Measurements from ENCODE around the gene PRC1.
"Not testable (repeated sequence)": the region's sequence is repeated elsewhere in the genome, so short reads cannot be mapped to it uniquely, and the experiment has no call there.

The PRC1 gene

DNA sequence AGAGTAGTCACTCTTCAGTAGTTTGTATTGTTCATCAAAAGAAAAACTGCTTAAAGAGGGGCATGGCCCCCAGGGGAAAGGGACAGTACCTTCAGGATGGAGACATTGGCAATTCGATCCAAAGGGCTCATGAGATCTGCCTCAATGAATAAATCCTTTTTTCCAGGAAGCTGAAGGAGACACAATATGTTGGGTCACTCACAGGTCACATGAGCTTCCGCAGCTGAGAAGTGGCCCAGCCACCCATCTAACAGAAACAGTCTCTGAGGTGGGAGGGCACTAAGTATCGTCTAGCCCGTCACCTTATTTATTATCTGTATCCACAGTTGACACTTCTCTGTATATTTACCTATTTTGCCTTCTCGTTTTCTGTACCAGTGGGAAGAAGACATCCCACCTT, 23.4 kb upstream of the PRC1 start:
- H3K4me3 ChIP-seq (ENCODE audit: control insufficient read depth, low read depth, low read length): no peak overlapping the region
- TF ChIP-seq, protein P1, sequence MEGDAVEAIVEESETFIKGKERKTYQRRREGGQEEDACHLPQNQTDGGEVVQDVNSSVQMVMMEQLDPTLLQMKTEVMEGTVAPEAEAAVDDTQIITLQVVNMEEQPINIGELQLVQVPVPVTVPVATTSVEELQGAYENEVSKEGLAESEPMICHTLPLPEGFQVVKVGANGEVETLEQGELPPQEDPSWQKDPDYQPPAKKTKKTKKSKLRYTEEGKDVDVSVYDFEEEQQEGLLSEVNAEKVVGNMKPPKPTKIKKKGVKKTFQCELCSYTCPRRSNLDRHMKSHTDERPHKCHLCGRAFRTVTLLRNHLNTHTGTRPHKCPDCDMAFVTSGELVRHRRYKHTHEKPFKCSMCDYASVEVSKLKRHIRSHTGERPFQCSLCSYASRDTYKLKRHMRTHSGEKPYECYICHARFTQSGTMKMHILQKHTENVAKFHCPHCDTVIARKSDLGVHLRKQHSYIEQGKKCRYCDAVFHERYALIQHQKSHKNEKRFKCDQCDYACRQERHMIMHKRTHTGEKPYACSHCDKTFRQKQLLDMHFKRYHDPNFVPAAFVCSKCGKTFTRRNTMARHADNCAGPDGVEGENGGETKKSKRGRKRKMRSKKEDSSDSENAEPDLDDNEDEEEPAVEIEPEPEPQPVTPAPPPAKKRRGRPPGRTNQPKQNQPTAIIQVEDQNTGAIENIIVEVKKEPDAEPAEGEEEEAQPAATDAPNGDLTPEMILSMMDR (conservative IDR thresholded peaks at IDR 0.05; ENCODE audit: control insufficient read depth, insufficient read depth, low read depth, low read length): no peak
- DNase-seq (ENCODE audit: low read depth): no peak

DNA sequence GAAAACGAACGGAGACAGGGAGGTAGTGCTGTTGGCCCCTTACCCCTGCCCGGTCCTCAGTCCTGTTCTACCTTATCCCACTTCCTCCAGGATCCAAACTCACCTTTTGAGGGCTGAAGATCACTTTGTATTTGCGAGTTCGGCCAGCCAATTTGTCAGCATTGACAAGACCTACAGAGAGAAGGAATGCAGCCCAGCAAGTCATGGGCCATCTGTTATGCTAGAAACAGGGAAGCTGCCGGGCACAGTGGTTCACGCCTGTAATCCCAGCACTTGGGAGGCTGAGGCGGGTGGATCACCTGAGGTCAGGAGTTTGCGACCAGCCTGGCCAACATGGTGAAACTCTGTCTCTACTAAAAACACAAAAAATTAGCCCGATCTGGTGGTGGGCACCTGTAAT, 19.4 kb upstream of the PRC1 start:
- DNase-seq (ENCODE audit: low read depth); H3K4me3 ChIP-seq (ENCODE audit: control insufficient read depth, low read depth, low read length): not testable (repeated sequence)

DNA sequence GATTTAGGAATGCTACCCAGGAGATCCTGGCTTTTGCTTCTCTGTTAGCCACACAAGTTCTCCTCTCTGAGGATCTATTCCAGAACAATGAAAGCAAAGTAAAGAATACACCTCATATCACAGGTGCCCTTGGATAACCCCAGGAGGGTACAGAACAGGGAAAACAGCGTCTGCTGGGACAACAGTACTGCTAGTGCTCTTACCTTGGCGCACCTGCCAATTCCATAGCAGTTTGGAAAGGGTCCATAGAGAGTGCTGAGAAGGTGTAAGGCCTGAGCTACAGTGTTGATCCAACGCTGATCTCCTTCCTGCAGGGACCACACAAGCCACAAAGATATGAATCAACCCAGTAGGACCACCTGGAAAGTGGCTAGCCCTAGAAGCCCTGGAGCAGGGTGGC, 12.9 kb upstream of the PRC1 start:
- TF ChIP-seq, protein P1 (conservative IDR thresholded peaks at IDR 0.05; ENCODE audit: control insufficient read depth, insufficient read depth, low read depth, low read length): no peak
- no peak overlapping the region for H3K4me3 ChIP-seq (ENCODE audit: control insufficient read depth, low read depth, low read length)
- no peak for DNase-seq (ENCODE audit: low read depth)

DNA sequence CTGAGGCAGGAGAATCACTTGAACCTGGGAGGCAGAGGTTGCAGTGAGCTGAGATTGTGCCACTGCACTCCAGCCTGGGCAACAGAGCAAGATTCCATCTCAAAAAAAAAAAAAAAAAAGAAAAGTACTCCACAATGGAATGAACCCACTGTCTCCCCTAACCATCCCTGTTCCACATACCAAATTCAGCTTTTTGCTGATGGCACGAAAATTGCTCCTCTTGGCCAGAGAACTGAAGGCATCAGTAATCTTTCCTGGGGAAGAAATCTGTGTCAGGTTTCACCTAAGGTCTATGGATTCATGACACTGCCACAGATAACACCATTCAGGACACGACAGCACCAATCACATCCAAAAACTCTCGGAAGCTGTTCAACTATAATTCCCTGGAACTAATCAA, 6.9 kb upstream of the PRC1 start:
- DNase-seq (ENCODE audit: low read depth): no peak
- H3K4me3 ChIP-seq (ENCODE audit: control insufficient read depth, low read depth, low read length): no peak overlapping the region
- TF ChIP-seq, protein P1 (conservative IDR thresholded peaks at IDR 0.05; ENCODE audit: control insufficient read depth, insufficient read depth, low read depth, low read length): no peak

DNA sequence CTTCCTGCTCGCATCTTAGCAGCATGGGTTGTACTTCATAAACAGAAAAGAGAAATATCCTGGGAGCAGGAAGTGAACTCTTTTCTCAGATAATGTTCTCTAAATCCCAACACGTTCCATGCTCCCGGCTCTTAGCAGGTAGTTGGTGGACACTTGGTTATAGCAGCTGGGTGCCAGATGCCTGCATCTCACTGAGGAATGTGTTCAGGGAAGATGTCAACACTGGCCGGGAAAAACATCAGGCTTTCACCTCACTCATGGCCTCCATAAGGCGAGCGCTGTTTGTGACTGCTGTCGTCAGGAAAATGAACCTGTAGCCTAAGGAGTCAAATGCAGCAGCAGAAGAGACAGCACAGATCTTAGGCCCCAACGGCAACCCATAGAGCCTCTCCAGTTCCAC, 4.4 kb upstream of the PRC1 start:
- H3K4me3 ChIP-seq (ENCODE audit: control insufficient read depth, low read depth, low read length): no peak overlapping the region
- TF ChIP-seq, protein P1 (conservative IDR thresholded peaks at IDR 0.05; ENCODE audit: control insufficient read depth, insufficient read depth, low read depth, low read length): no peak
- DNase-seq (ENCODE audit: low read depth): no peak

DNA sequence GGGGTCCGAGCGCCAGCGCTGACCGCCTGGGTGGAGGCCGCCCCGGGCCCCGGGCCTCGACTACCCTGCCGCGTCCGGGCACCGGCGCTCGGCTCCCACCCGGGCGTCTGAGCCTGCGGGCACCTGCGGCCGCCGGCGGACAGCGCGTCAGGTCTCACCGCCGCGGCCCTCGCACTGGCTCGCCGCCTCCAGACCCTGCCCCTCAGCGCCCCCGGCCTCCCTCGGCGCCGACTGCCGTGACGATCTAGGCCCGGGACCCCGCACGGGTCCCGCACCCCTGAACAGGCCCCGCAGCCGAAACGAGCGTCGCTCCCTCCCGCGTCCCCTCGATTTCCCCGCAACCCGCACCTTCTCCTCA, 297 bp downstream of the PRC1 start:
- no peak for DNase-seq (ENCODE audit: low read depth)
- peak overlapping the region; percentile 93 for H3K4me3 ChIP-seq (ENCODE audit: control insufficient read depth, low read depth, low read length)
- TF ChIP-seq, protein P1 (conservative IDR thresholded peaks at IDR 0.05; ENCODE audit: control insufficient read depth, insufficient read depth, low read depth, low read length): no peak

DNA sequence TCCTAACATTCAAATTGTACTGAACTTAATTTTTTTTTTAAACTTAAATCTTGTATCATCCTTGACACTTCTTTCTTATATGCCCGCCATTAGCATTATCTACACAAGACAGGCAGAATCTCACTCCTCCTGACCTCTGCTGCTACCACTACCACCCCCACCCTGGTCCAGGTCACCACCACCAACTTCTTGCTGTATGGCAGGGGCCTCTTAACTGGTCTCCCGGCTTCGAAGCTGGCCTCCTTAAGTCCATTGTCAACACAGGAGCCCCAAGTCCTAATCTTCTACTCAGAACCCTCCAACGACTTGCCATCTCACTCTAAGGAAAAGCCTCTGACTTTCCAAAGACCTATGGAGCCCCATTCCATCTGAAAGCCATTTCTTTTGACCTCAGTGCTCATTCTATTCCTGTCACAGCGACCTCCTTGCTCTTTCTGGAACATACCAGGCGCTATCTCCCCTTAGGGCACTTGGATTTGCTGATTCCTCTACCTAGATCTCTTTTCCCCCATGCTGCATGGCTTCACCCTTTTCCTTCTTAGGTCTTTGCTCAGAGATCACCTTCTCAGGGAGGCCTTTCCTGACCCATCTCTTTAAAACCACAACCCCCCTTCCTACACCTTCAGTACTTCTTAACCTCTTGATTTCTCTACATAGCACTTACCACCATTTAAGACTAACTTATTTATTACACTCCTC, 2.6 kb downstream of the PRC1 start:
- DNase-seq (ENCODE audit: low read depth): no peak
- TF ChIP-seq, protein P1 (conservative IDR thresholded peaks at IDR 0.05; ENCODE audit: control insufficient read depth, insufficient read depth, low read depth, low read length): no peak
- H3K4me3 ChIP-seq (ENCODE audit: control insufficient read depth, low read depth, low read length): no peak overlapping the region
